ENCODE results near the gene POLR2H. TPM values are rescaled to one million over a fixed set of nuclear protein-coding genes. Genes with fewer than 3 reads are reported as not detected.
A peak's percentile ranks its signal among the peaks of the same experiment; 100 is the strongest.

The POLR2H gene
- total RNA-seq, 1 experiment from 2014 or later: 133 TPM

- DNase-seq (ENCODE audit: low spot score): no peak
- TF ChIP-seq, protein P1, sequence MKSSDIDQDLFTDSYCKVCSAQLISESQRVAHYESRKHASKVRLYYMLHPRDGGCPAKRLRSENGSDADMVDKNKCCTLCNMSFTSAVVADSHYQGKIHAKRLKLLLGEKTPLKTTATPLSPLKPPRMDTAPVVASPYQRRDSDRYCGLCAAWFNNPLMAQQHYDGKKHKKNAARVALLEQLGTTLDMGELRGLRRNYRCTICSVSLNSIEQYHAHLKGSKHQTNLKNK (CRISPR knock-in tag; IDR thresholded peaks at IDR 0.05): no peak
- TF ChIP-seq ZNF396 (CRISPR knock-in tag; IDR thresholded peaks at IDR 0.05; ENCODE audit: borderline replicate concordance): no peak
- TF ChIP-seq USF1 (CRISPR knock-in tag; IDR thresholded peaks at IDR 0.05): no peak
- no peak for TF ChIP-seq OVOL2 (CRISPR knock-in tag; IDR thresholded peaks at IDR 0.05; ENCODE audit: borderline replicate concordance)
- Mint-ChIP-seq H3K27me3 (ENCODE audit: low read depth) (no peaks in the 10 kb centered on the region), H3K27ac (no peak overlapping the region), H3K4me1 (peaks cover 45% of the 10 kb centered on the region), H3K36me3 (peaks cover 50% of the 10 kb centered on the region), H3K9me3 (no peaks in the 10 kb centered on the region), H3K4me3 (no peak overlapping the region)
- ATAC-seq: no peak
- ChIA-PET CTCF (interaction anchor here (1.1 to 1.6 kb wide), 3 partner anchors 23 to 173 kb away, joined by 3 to 5 read pairs (median 5); no protein-coding TSS in a partner anchor), POLR2A (interaction anchor here (0.9 kb wide), 1 partner anchor 173 kb away, joined by 4 read pairs; no protein-coding TSS in a partner anchor)
These were observed 7.2 kb downstream of the POLR2H start for GRCh38 chr3:184368586-184369183.

GRCh38 chr3:184371570-184372018, 10.1 kb downstream of the POLR2H start:
- POLR2A ChIA-PET: interaction anchor here (0.5 to 1.3 kb wide), 5 partner anchors 9 to 154 kb away, joined by 3 to 9 read pairs (median 5); partner anchors contain the start of genes CLCN2 and POLR2H
- Mint-ChIP-seq H3K36me3 (peaks cover 32% of the 10 kb centered on the region), H3K27ac (peak overlapping the region; percentile 73; the same call in 1 of the 2 replicates), H3K4me3 (no peak overlapping the region), H3K9me3 (no peaks in the 10 kb centered on the region), H3K4me1 (peaks cover 51% of the 10 kb centered on the region), H3K27me3 (ENCODE audit: low read depth) (peaks cover 4% of the 10 kb centered on the region)
- peak; percentile 86 for ATAC-seq
- CTCF ChIA-PET: interaction anchor here (0.6 to 4.8 kb wide), 62 partner anchors 9 to 413 kb away, joined by 3 to 183 read pairs (median 7); partner anchors contain the start of genes CHRD, EPHB3 and FAM131A
- 0 out of 2 replicates have a peak, but pooled peaks have one; percentile 32 for TF ChIP-seq ETV6 (CRISPR knock-in tag; IDR thresholded peaks at IDR 0.05)
- TF ChIP-seq ZNF423 (CRISPR knock-in tag; IDR thresholded peaks at IDR 0.05): 0 out of 2 replicates have a peak, but pooled peaks have one; percentile 15
- TF ChIP-seq, protein P2, sequence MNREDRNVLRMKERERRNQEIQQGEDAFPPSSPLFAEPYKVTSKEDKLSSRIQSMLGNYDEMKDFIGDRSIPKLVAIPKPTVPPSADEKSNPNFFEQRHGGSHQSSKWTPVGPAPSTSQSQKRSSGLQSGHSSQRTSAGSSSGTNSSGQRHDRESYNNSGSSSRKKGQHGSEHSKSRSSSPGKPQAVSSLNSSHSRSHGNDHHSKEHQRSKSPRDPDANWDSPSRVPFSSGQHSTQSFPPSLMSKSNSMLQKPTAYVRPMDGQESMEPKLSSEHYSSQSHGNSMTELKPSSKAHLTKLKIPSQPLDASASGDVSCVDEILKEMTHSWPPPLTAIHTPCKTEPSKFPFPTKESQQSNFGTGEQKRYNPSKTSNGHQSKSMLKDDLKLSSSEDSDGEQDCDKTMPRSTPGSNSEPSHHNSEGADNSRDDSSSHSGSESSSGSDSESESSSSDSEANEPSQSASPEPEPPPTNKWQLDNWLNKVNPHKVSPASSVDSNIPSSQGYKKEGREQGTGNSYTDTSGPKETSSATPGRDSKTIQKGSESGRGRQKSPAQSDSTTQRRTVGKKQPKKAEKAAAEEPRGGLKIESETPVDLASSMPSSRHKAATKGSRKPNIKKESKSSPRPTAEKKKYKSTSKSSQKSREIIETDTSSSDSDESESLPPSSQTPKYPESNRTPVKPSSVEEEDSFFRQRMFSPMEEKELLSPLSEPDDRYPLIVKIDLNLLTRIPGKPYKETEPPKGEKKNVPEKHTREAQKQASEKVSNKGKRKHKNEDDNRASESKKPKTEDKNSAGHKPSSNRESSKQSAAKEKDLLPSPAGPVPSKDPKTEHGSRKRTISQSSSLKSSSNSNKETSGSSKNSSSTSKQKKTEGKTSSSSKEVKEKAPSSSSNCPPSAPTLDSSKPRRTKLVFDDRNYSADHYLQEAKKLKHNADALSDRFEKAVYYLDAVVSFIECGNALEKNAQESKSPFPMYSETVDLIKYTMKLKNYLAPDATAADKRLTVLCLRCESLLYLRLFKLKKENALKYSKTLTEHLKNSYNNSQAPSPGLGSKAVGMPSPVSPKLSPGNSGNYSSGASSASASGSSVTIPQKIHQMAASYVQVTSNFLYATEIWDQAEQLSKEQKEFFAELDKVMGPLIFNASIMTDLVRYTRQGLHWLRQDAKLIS (CRISPR knock-in tag; IDR thresholded peaks at IDR 0.05; ENCODE audit: borderline replicate concordance): no peak
- TF ChIP-seq, protein P1 (CRISPR knock-in tag; IDR thresholded peaks at IDR 0.05): no peak
- TF ChIP-seq, protein P3, sequence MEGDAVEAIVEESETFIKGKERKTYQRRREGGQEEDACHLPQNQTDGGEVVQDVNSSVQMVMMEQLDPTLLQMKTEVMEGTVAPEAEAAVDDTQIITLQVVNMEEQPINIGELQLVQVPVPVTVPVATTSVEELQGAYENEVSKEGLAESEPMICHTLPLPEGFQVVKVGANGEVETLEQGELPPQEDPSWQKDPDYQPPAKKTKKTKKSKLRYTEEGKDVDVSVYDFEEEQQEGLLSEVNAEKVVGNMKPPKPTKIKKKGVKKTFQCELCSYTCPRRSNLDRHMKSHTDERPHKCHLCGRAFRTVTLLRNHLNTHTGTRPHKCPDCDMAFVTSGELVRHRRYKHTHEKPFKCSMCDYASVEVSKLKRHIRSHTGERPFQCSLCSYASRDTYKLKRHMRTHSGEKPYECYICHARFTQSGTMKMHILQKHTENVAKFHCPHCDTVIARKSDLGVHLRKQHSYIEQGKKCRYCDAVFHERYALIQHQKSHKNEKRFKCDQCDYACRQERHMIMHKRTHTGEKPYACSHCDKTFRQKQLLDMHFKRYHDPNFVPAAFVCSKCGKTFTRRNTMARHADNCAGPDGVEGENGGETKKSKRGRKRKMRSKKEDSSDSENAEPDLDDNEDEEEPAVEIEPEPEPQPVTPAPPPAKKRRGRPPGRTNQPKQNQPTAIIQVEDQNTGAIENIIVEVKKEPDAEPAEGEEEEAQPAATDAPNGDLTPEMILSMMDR (IDR thresholded peaks at IDR 0.05): peak; percentile 72
- DNase-seq (ENCODE audit: low spot score): peak; percentile 82

- TF ChIP-seq ZNF425 (CRISPR knock-in tag; conservative IDR thresholded peaks at IDR 0.05): no peak
- no peak for TF ChIP-seq SMAD3 (CRISPR knock-in tag; IDR thresholded peaks at IDR 0.05; ENCODE audit: borderline replicate concordance)
- no peak for TF ChIP-seq SP1 (CRISPR knock-in tag; conservative IDR thresholded peaks at IDR 0.05)
- no peak for TF ChIP-seq TP53 (CRISPR knock-in tag; IDR thresholded peaks at IDR 0.05)
- ChIA-PET POLR2A (interaction anchor here (0.7 to 1.3 kb wide), 2 partner anchors 9 to 10 kb away, joined by 3 to 9 read pairs; partner anchors contain the start of genes CLCN2 and POLR2H), CTCF (interaction anchor here (0.6 to 4.8 kb wide), 39 partner anchors 9 to 477 kb away, joined by 3 to 183 read pairs (median 11); partner anchors contain the start of genes CHRD, EPHB3 and FAM131A)
- peaks cover 24% of the 10 kb centered on the region for H3K36me3 Mint-ChIP-seq
- no peak overlapping the region for H3K27ac Mint-ChIP-seq
- no peaks in the 10 kb centered on the region for H3K9me3 Mint-ChIP-seq
- H3K4me3 Mint-ChIP-seq: no peak overlapping the region
- ATAC-seq (no peak), DNase-seq (ENCODE audit: low spot score) (no peak)
- peaks cover 5% of the 10 kb centered on the region for H3K27me3 Mint-ChIP-seq (ENCODE audit: low read depth)
- peaks cover 59% of the 10 kb centered on the region for H3K4me1 Mint-ChIP-seq
These were observed 10.8 kb downstream of the POLR2H start for GRCh38 chr3:184372296-184372821.

All from WTC11 (cell line).